Smooth muscle cell (in vitro differentiated cells): ENCODE data around the gene ANKS1A. TPM values are rescaled to one million over a fixed set of nuclear protein-coding genes. Genes with fewer than 3 reads are reported as not detected.

Source experiments
- DNase-seq: peaks from one replicate; lab custom pipeline; 2025; ENCODE audit not compliant: unreplicated experiment; lab: John Stamatoyannopoulos, UW
- H2AFZ ChIP-seq: fragments of 200-600 bp; sonication (generic); 2 replicates; pipeline ENCODE4 v1.6.0; 2016; ENCODE audit warnings: antibody characterized with exemption, low read depth, mild to moderate bottlenecking
- H3F3A ChIP-seq: fragments of 200-600 bp; sonication (generic); 2 replicates; pipeline ENCODE4 v1.6.0; 2017; ENCODE audit warnings: antibody characterized with exemption, low read depth
- H3K27ac ChIP-seq: fragments of 200-600 bp; sonication (generic); 2 replicates; pipeline ENCODE4 v1.5.1; 2016; ENCODE audit warnings: low read depth, mild to moderate bottlenecking
- H3K27me3 ChIP-seq: fragments of 200-600 bp; sonication (generic); 2 replicates; pipeline ENCODE4 v1.6.1; 2016; ENCODE audit warnings: low read depth, mild to moderate bottlenecking
- H3K36me3 ChIP-seq: fragments of 200-600 bp; sonication (generic); 2 replicates; pipeline ENCODE4 v1.5.1; 2016; ENCODE audit warnings: low read depth
- H3K4me1 ChIP-seq: fragments of 200-600 bp; sonication (generic); 2 replicates; pipeline ENCODE4 v1.5.1; 2016; ENCODE audit warnings: low read depth
- H3K4me2 ChIP-seq: fragments of 200-600 bp; sonication (generic); 2 replicates; pipeline ENCODE4 v1.6.0; 2016; ENCODE audit warnings: mild to moderate bottlenecking
- H3K4me3 ChIP-seq: fragments of 200-600 bp; sonication (generic); 2 replicates; pipeline ENCODE4 v1.5.1; 2016; ENCODE audit warnings: mild to moderate bottlenecking
- H3K79me2 ChIP-seq: fragments of 200-600 bp; sonication (generic); 2 replicates; pipeline ENCODE4 v1.6.0; 2016; ENCODE audit warnings: low read depth, mild to moderate bottlenecking
- H3K9ac ChIP-seq: fragments of 200-600 bp; sonication (generic); 2 replicates; pipeline ENCODE4 v1.6.0; 2016; ENCODE audit warnings: low read depth
- H3K9me3 ChIP-seq: fragments of 200-600 bp; sonication (generic); replicated peaks from 2 replicates; pipeline ENCODE4 v1.5.1; 2016; ENCODE audit warnings: low read depth
- H4K20me1 ChIP-seq: fragments of 200-600 bp; sonication (generic); 2 replicates; pipeline ENCODE4 v1.6.0; 2016; ENCODE audit warnings: low read depth
- CTCF ChIP-seq: fragments of 200-600 bp; sonication (generic); IDR thresholded peaks from 2 replicates; pipeline ENCODE4 v1.5.1; 2017; ENCODE audit warnings: borderline replicate concordance, mild to moderate bottlenecking, antibody characterized with exemption; ENCODE audit not compliant: insufficient read depth, poor library complexity, severe bottlenecking
- WGBS: methylation state at CpG from one replicate; pipeline ENCODE4 v1.1.7; 2016; ENCODE audit warnings: low lambda C conversion rate; 5-methylcytosine and 5-hydroxymethylcytosine counted together
- polyA plus RNA-seq: library from polyadenylated mRNA; unstranded; fragments of >200 nt; fragmentation: Nextera tagmentation; extraction: Ambion mirVana; gene quantifications from 2 replicates; pipeline ENCODE4 v1.2.1, GENCODE V29; 2016
- total RNA-seq: library from RNA; depleted of rRNA; stranded (reverse); fragments of >200 nt; gene quantifications from 2 replicates; pipeline ENCODE4 v1.2.3, GENCODE V29; 2014

Gene ANKS1A
- total and polyA plus RNA-seq, 2 experiments from 2014 or later, result 28.9 to 39.2 TPM

GRCh38 chr6:35021004-35021403, 131.9 kb downstream of the ANKS1A start:
- Histone ChIP-seq H3K4me2 (no peak overlapping the region), H3K4me1 (peaks cover 30% of the 10 kb centered on the region), H3K9me3 (no peaks in the 10 kb centered on the region), H4K20me1 (peaks cover 48% of the 10 kb centered on the region), H3K79me2 (peaks cover 72% of the 10 kb centered on the region), H3K27ac (no peak overlapping the region), H3F3A (peaks cover 10% of the 10 kb centered on the region), H3K27me3 (no peaks in the 10 kb centered on the region), H3K36me3 (peaks cover 5% of the 10 kb centered on the region), H3K9ac (no peak overlapping the region), H3K4me3 (no peak overlapping the region), H2AFZ (no peak overlapping the region)
- no peak for TF ChIP-seq CTCF
- no peak for DNase-seq
- 55% methylated on average over 3 of the region's 3 CpGs for WGBS

- Histone ChIP-seq H3K9ac (no peak overlapping the region), H3K4me2 (no peak overlapping the region), H3K27ac (peak overlapping the region; percentile 70)
Measured at GRCh38 chr6:35023091-35024000, 134.3 kb downstream of the ANKS1A start.

GRCh38 chr6:35024551-35025054, 135.5 kb downstream of the ANKS1A start:
- WGBS, result 35% methylated on average over 4 of the region's 4 CpGs
- Histone ChIP-seq H3K36me3 (peaks cover 5% of the 10 kb centered on the region), H3K27me3 (no peaks in the 10 kb centered on the region), H2AFZ (no peak overlapping the region), H3K27ac (peak overlapping the region; percentile 70), H3K9me3 (no peaks in the 10 kb centered on the region), H3K4me1 (peaks cover 31% of the 10 kb centered on the region), H3K9ac (peak overlapping the region; percentile 11), H3K4me2 (peak overlapping the region; percentile 8), H3K79me2 (peaks cover 66% of the 10 kb centered on the region), H3F3A (peaks cover 8% of the 10 kb centered on the region), H4K20me1 (peaks cover 50% of the 10 kb centered on the region), H3K4me3 (no peak overlapping the region)
- no peak for TF ChIP-seq CTCF
- no peak for DNase-seq

More at GRCh38 chr6:35023091-35024000, 134.3 kb downstream of the ANKS1A start:
- peaks cover 56% of the 10 kb centered on the region for H4K20me1 ChIP-seq
- no peaks in the 10 kb centered on the region for H3K9me3 ChIP-seq
- H3K79me2 ChIP-seq, result peaks cover 79% of the 10 kb centered on the region
- TF ChIP-seq CTCF, result no peak
- no peak overlapping the region for H3K4me3 ChIP-seq
- no peak overlapping the region for H2AFZ ChIP-seq
- peaks cover 5% of the 10 kb centered on the region for H3K36me3 ChIP-seq
- 81% methylated on average over 5 of the region's 5 CpGs for WGBS
- H3F3A ChIP-seq, result peaks cover 8% of the 10 kb centered on the region
- H3K4me1 ChIP-seq, result peaks cover 31% of the 10 kb centered on the region
- H3K27me3 ChIP-seq, result no peaks in the 10 kb centered on the region
- DNase-seq, result no peak
